K562 (cell line): ENCODE results near the gene DAO.

ENCODE experiments used
- BRD4 ChIP-seq: fragments of 200-600 bp; sonication (generic); IDR thresholded peaks from 2 replicates; pipeline ENCODE4 v1.6.1; 2017; ENCODE audit warnings: inconsistent platforms
- CBFB ChIP-seq: sonication (generic); formaldehyde crosslinking; IDR thresholded peaks from 2 replicates; pipeline ENCODE4 v1.4.0; 2020; ENCODE audit warnings: mild to moderate bottlenecking, missing genetic modification reagents
- CHD2 ChIP-seq: IDR thresholded peaks from 2 replicates; pipeline ENCODE4 v1.6.1; 2011; ENCODE audit warnings: low read depth, low read length
- CTCF ChIP-seq, 3 experiments: IDR thresholded peaks in 2 of 3; conservative IDR thresholded peaks in 1 of 3; 2 replicates each; pipeline ENCODE4 v1.5.1; 2011 to 2012; ENCODE audit warnings: low read length in 3 of 3, mild to moderate bottlenecking in 3 of 3, control low read depth in 2 of 3, improper control_type of control experiment in 1 of 3, inconsistent platforms in 1 of 3, low read depth in 1 of 3, mixed read lengths in 1 of 3, moderate library complexity in 1 of 3; ENCODE audit not compliant: insufficient read depth in 2 of 3
- HIVEP1 ChIP-seq: fragments of 250-450 bp; sonication (Bioruptor Pico); IDR thresholded peaks from 2 replicates; pipeline ENCODE4 v1.4.0; 2020; ENCODE audit warnings: mild to moderate bottlenecking
- JUN ChIP-seq, 2 experiments: sonication (generic) in 1 of 2; formaldehyde crosslinking in 1 of 2; IDR thresholded peaks; 2 replicates each; pipeline versions ENCODE4 v1.6.1 to v1.8.0; 2012 to 2022; ENCODE audit warnings: borderline replicate concordance in 2 of 2, mild to moderate bottlenecking in 2 of 2, improper control_type of control experiment in 1 of 2, low read depth in 1 of 2, low read length in 1 of 2, missing genetic modification reagents in 1 of 2
- MEIS2 ChIP-seq: fragments of 450-650 bp; IDR thresholded peaks from 2 replicates; pipeline ENCODE4 v1.6.1; 2014; ENCODE audit warnings: mild to moderate bottlenecking; ENCODE audit not compliant: partially characterized antibody
- MLLT1 ChIP-seq, 2 experiments: fragments of 450-650 bp; IDR thresholded peaks; 2 replicates each; pipeline ENCODE4 v1.6.1; 2016
- NR2F6 ChIP-seq: fragments of 450-650 bp; formaldehyde crosslinking; IDR thresholded peaks from 2 replicates; pipeline ENCODE4 v1.4.0; 2020; ENCODE audit warnings: mild to moderate bottlenecking
- POLR2AphosphoS5 ChIP-seq: IDR thresholded peaks from 2 replicates; pipeline ENCODE4 v1.6.1; 2011; ENCODE audit warnings: mild to moderate bottlenecking, low read depth, low read length, moderate library complexity; ENCODE audit not compliant: control insufficient read depth, insufficient read depth
- PRMT5 ChIP-seq: sonication (generic); formaldehyde crosslinking; IDR thresholded peaks from 2 replicates; pipeline ENCODE4 v1.5.0; 2020; ENCODE audit warnings: missing genetic modification reagents
- ZBTB26 ChIP-seq: fragments of 450-650 bp; formaldehyde crosslinking; IDR thresholded peaks from 2 replicates; pipeline ENCODE4 v1.4.0; 2022; ENCODE audit warnings: missing genetic modification characterization
- ZC3H8 ChIP-seq: fragments of 450-650 bp; IDR thresholded peaks from 2 replicates; pipeline ENCODE4 v1.6.1; 2017
- ZFX ChIP-seq: sonication (generic); formaldehyde crosslinking; IDR thresholded peaks from 2 replicates; pipeline ENCODE4 v1.8.0; 2022; ENCODE audit warnings: mild to moderate bottlenecking, missing genetic modification reagents, moderate library complexity

- no peak for TF ChIP-seq ZFX
- no peak for TF ChIP-seq PRMT5 (CRISPR knock-in tag)
- TF ChIP-seq ZC3H8, result no peak
- no peak for TF ChIP-seq BRD4
- no peak for TF ChIP-seq JUN (IDR thresholded peaks at IDR 0.05; ENCODE audit: borderline replicate concordance, low read depth, low read length)
- TF ChIP-seq JUN (CRISPR knock-in tag; IDR thresholded peaks at IDR 0.05; ENCODE audit: borderline replicate concordance), result no peak
- no peak for TF ChIP-seq ZBTB26 (CRISPR knock-in tag)
- no peak for TF ChIP-seq CTCF (IDR thresholded peaks at IDR 0.05 in 2 of 3, conservative IDR thresholded peaks at IDR 0.05 in 1 of 3; ENCODE audit: insufficient read depth in 2 of 3, low read depth in 1 of 3, low read length in 3 of 3)
- no peak for TF ChIP-seq POLR2AphosphoS5
- TF ChIP-seq HIVEP1 (CRISPR knock-in tag), result no peak
- TF ChIP-seq CHD2, result no peak
- no peak for TF ChIP-seq MEIS2
- TF ChIP-seq CBFB (CRISPR knock-in tag), result no peak
- TF ChIP-seq MLLT1 (IDR thresholded peaks at IDR 0.05), result no peak
- TF ChIP-seq NR2F6 (CRISPR knock-in tag), result no peak
These were observed 50.3 kb downstream of the DAO start for GRCh38 chr12:108930155-108930554.
